GM18858 (cell line): ENCODE results near the gene HNF1A.

Source experiments
- ATAC-seq: cut with Tn5 transposase; IDR thresholded peaks from one replicate; pipeline ENCODE4 v1.9.1; 2021; ENCODE audit not compliant: unreplicated experiment

Gene HNF1A

GRCh38 chr12:121008347-121009098 is 30.2 kb downstream of the HNF1A start:
- ATAC-seq: no peak

DNA sequence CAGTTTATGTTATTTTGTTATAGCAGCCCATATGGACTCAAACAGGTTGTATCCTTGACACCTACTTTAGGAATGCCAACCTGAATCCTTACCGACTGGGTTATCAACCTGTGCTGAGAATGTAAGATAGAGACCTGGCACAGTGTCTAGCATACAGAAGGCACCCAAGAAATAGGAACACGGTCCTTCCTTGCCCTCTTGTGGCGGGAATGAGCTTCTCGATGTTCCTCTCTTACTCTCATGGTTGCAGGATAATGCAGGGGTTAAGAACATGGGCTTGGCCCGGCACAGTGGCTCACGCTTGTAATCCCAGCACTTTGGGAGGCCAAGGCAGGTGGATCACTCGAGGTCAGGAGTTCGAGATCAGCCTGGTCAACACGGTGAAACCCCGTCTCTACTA is 31.4 kb downstream of the HNF1A start:
- no peak for ATAC-seq

DNA sequence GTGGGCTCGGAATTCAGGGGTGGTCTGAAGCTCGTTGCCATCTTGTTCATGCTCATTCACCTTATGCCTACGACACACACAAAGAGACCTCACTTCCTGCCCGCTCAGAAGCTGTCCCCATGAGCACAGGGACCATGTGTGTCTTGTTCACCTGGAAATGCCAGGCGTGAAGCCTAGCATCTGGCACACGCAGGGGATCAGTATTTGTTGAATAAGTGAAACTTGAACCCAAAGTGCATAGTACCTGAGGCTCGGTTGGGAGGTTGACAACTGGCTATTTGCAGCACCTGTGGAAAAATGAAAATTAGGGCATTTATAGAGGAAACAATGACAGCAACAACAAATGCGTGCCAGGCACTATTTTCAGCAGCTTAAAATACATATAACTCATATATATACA is 32.5 kb downstream of the HNF1A start:
- no peak for ATAC-seq

DNA sequence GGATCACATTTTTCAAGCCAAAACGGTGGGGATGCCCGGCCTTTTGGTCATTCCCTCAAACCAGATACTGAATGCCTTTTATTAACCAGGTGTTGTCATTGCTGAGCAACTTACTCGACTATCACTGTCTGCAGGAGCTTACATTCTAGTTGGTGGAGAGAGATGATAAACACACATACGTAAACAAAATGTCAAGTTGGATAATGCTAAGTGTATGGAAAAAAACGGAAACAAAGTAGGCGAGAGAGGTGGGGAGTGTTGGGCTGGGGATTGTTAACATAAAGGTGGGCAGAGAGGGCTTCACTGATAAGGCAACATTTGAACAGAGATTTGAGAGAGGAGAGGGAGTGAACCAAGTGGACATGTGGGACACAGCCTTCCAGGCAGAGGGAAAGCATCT is 33.5 kb downstream of the HNF1A start:
- no peak for ATAC-seq

- ATAC-seq: no peak
These were observed 35.4 kb downstream of the HNF1A start for GRCh38 chr12:121013715-121014114.

DNA sequence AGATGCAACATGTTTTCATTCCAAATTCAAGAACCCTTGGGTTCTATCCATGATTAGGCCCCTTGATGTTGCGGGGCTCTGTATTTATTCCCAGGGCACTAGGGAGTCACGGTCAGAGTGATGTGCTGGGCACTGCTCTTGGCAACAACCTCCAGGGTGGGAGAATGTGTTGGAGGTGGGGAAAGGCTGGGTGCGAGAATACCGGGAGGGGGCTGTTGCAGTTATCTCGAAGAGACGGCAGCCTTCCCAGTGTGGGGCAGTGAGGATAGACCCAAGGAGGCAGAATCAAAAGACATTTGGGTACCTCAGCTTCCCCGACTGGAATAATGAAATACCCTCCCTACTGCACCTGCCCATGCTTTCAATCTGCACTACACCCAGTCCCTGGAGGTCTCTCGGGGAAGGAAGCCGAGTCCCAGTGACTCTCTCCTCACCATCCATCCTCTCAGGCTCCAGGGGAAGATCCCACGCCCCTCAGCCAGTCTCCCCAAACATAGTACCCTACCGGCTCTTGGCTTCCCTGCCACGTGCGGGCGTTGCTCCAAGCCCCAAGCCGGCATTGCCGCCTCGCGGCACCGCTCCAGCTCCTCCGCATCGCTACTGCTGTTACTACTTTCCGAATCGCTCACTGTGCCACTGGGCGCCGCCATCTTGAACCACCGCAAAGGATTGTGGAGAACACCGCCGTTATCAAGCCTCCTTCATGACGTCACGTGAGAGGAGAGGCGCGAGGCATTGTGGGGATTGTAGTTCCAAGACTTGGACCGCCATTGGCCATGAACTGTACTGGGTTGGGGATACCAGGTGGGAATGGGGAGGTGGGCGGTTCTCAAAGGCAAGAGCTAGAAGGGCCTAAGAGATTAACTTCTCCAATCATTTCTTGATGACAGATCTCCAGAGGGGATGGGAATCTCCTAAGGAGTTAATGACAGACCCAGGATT is 37.8 kb downstream of the HNF1A start, which contains the start of gene C12orf43:
Gene C12orf43 (minus strand): TSS at position 663 of the 942 bp plus-strand sequence. CDS start 13 bp downstream, at position 650.
- ATAC-seq: peak; percentile 88

DNA sequence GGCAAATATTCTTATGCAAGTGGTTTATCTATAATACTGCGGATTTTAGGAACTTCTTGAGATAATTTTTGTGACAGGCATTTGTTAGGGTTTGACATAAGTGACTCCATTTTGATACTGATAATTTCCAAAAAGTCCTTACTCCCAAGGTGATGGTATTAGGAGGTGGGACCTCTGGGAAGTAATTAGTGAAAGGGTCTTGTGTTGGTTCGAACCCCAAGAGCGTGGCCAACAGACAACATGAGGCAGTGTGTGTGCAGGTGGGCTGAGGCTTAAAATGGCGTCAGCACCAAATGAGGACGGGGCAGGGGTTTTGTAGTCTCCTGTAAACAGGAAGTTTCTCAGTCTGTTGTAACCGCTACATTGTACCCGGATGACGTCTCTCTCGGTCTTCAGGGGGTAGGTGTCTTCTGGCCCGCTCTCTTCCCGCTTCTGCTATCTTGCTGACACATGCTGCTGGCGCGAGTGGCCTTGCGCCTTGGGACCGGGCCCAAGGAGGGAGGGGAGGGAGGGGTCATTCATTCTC is 39.7 kb downstream of the HNF1A start:
- ATAC-seq: no peak

DNA sequence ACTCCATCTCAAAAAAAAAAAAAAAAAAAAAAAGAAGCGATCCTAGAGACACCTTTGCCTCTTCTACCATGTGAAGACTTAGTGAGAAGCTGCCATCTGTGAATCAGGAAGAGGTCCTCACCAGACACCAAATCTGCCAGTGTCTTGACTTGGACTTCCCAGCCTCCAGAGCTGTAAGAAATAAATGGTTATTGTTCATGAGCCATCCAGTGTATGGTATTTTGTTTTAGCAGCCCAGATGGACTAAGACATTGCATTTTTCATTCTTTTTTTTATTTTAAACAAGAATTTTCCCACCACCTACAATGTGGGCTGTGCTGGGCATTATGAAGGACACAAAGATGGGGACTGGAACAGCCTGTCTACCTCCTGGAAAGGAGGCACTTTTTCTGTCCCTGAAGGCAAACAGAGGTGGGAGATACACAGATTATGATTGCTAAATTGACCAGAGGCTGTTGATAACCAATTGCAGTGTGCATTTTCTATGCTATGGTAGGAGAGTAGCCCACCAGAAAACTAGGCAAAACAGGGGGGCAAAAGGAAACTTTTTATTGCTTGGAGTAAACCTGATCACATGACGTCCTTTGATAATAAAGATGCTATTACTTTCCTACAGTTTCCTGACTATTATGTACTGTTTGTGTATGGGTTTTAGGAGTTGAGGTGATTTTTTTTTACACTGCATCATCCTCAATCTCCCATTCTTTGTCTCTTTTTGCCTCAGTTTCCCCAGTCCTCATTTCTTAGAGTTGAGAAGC is 40.7 kb downstream of the HNF1A start:
- no peak for ATAC-seq

DNA sequence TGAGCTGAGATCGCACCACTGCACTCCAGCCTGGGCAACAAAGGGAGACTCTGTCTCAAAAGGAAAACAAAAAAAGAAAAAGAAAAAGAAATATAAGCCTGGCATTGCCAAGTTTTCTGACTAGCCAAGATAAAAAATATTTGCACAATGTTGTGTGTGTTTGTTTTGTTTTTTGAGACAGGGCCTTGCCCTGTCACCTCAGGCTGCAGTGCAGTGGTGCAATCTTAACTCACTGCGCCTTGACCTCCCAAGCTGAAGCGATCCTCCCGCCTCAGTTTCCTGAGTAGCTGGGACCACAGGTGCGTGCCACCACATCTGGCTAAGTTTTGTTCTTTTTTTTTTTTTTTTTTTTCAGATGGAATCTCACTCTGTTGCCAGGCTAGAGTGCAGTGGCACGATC is 43.4 kb downstream of the HNF1A start:
- ATAC-seq: no peak

DNA sequence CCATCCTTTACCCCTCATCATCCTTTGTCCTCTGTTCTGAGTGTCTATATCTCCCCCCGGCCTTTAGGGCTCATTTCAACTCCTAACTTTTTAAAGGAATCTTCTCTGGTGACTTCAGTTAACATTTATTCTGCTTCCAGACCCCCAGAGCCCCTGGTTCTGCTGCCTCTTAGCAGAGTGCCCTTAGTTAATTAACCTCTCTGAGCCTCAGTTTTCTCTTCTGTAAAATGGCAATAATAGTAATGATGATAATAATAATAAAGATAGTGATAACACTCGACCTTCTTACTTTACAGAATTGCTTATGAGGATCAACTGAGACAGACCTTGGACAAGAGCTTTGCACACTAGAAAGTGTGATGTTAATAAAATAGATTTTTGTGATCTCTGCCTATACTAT is 44.4 kb downstream of the HNF1A start:
- no peak for ATAC-seq

DNA sequence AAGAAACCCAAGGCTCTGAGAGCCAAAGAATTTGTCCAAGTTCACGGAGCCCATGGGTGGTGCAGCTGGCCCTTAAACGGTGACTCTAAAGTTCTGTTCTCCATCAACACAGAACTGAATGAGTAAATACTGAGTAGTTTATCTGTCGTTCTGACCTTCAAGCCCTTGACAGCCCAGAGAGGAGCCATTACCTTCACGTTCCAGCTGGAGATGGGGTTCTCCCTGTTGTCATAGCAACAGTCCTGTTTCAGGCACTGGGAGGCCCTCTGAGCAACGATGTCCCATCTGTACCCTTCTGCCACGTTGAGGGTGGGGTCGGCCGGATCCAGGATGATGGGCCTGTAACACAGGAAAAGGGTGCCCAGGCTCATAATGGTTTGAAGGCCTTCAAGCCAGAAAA is 45.5 kb downstream of the HNF1A start:
- no peak for ATAC-seq

DNA sequence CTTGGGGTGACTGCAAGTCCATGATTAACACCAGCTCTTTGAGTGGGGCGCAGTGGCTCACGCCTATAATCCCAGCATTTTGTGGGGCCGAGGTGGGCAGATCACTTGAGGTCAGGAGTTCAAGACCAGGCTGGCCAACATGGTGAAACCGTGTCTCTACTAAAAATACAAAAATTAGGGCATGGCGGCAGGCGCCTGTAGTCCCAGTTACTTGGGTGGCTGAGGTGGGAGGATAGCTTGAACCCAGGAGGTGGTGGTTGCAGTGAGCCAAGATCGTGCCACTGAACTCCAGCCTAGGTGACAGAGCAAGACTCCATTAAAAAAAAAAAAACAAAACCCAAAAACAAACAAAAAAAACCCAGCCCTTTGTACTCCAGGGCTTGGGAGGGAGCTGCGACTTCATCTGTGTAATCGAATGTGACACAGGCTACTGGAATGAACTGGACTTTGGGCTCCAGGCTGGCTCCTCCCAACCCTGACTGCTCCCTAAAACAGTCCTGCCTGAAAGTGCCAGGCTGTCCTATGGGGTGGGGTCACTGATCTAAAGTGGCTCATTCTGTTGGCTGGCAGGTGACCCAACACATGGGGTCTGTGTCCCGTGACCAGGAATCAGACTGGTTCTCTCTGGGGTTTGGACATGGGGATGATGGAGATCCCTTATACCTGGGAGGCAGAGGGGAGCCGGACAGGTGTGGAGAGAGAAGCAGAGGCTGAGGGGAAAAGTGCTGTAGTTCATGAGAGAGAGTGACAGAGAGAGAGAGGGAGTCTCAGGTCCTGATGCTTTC is 47.3 kb downstream of the HNF1A start:
- ATAC-seq: no peak

- ATAC-seq: no peak
These were observed 48.1 kb downstream of the HNF1A start for GRCh38 chr12:121026274-121027045.

GRCh38 chr12:121030576-121031212 is 52.4 kb downstream of the HNF1A start:
- no peak for ATAC-seq

GRCh38 chr12:121033625-121034349 is 55.4 kb downstream of the HNF1A start:
- no peak for ATAC-seq

DNA sequence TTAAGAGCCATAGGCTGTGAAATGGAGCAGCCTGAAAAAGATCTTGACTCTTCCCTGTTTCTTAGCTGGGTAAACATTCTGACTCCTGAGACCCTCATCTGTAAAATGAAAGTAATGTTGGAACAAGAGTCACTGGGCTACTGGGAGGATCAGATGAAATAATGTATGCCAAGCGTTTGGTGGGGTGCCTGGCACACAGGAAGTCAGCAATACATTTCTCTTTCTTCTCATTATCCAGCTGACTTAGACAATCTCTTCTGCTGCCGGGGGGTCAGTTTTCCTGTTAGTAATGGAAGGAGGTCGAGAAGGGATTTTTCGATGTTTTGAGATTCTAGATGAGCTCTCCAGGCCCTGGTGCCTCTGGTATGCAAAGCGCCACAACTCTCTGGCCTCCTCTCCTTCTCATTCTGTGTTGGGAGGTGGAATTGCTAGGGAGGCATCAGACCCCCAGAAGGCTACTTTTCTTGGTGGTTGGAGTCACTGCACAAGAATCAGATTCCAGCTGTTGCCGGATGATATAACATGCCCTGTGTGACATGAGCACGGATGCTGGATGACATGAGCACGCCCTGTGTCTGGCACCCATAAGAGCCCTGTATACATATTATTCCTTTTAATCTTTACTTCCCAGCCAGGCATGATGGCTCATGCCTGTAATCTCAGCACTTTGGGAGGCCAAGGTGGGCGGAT is 56.4 kb downstream of the HNF1A start:
- no peak for ATAC-seq

- ATAC-seq: no peak
These were observed 58.5 kb downstream of the HNF1A start for GRCh38 chr12:121036810-121037326.
